HepG2 (cell line): Measurements from ENCODE around the gene PRDX2. TPM values are rescaled to one million over a fixed set of nuclear protein-coding genes. Genes with fewer than 3 reads are reported as not detected.

Experiments
- CREM ChIP-seq, 2 experiments: sonication (generic) in 1 of 2; formaldehyde crosslinking in 1 of 2; IDR thresholded peaks; 2 replicates each; pipeline versions ENCODE4 v1.4.0 to v1.6.1; 2016 to 2020; ENCODE audit warnings: antibody characterized with exemption in 1 of 2, mild to moderate bottlenecking in 1 of 2, missing genetic modification reagents in 1 of 2
- DPF2 ChIP-seq: sonication (generic); formaldehyde crosslinking; IDR thresholded peaks from 2 replicates; pipeline ENCODE4 v1.4.0; 2020; ENCODE audit warnings: mild to moderate bottlenecking, low read depth, missing genetic modification reagents, borderline replicate concordance
- HDAC2 ChIP-seq: sonication (generic); formaldehyde crosslinking; IDR thresholded peaks from 2 replicates; pipeline ENCODE4 v1.4.0; 2020; ENCODE audit warnings: missing genetic modification reagents
- HES4 ChIP-seq: sonication (generic); formaldehyde crosslinking; IDR thresholded peaks from 2 replicates; pipeline ENCODE4 v1.9.0; 2021; ENCODE audit warnings: mild to moderate bottlenecking, missing genetic modification reagents, borderline replicate concordance
- JUND ChIP-seq: sonication (generic); formaldehyde crosslinking; IDR thresholded peaks from 2 replicates; pipeline ENCODE4 v1.8.0; 2022; ENCODE audit warnings: mild to moderate bottlenecking, missing genetic modification reagents
- KAT2B ChIP-seq: fragments of 150-350 bp; IDR thresholded peaks from 2 replicates; pipeline ENCODE4 v1.6.1; 2014; ENCODE audit warnings: low read depth, low read length, borderline replicate concordance
- MEIS2 ChIP-seq: sonication (generic); formaldehyde crosslinking; IDR thresholded peaks from 2 replicates; pipeline ENCODE4 v1.9.0; 2021; ENCODE audit warnings: mild to moderate bottlenecking, missing genetic modification reagents
- REPIN1 ChIP-seq: sonication (generic); formaldehyde crosslinking; IDR thresholded peaks from 2 replicates; pipeline ENCODE4 v1.8.0; 2022; ENCODE audit warnings: missing genetic modification reagents, low read depth, mild to moderate bottlenecking, borderline replicate concordance
- RFX3 ChIP-seq: IDR thresholded peaks from 2 replicates; pipeline ENCODE4 v1.6.1; 2016; ENCODE audit warnings: missing biosample characterization, missing genetic modification reagents
- TCF7 ChIP-seq: sonication (generic); IDR thresholded peaks from 2 replicates; pipeline ENCODE4 v1.6.1; 2016; ENCODE audit warnings: antibody characterized with exemption, low read depth
- TEAD3 ChIP-seq: optimal IDR thresholded peaks from 2 replicates; pipeline ENCODE3; 2016; ENCODE audit warnings: borderline replicate concordance
- TGIF2 ChIP-seq: IDR thresholded peaks from 2 replicates; pipeline ENCODE4 v1.6.1; 2016; ENCODE audit warnings: control low read depth, missing compliant biosample characterization
- ZBTB8A ChIP-seq: sonication (generic); formaldehyde crosslinking; IDR thresholded peaks from 2 replicates; pipeline ENCODE4 v1.4.0; 2020; ENCODE audit warnings: mild to moderate bottlenecking, low read depth, missing genetic modification reagents, borderline replicate concordance
- ZKSCAN5 ChIP-seq: sonication (generic); formaldehyde crosslinking; IDR thresholded peaks from 2 replicates; pipeline ENCODE4 v1.5.1; 2020; ENCODE audit warnings: mild to moderate bottlenecking, missing genetic modification reagents
- ZKSCAN8 ChIP-seq: IDR thresholded peaks from 2 replicates; pipeline ENCODE4 v1.6.1; 2016; ENCODE audit warnings: borderline replicate concordance, missing genetic modification reagents, missing compliant biosample characterization
- ZNF101 ChIP-seq: sonication (generic); formaldehyde crosslinking; IDR thresholded peaks from 2 replicates; pipeline ENCODE4 v1.4.0; 2020; ENCODE audit warnings: mild to moderate bottlenecking, low read depth, missing genetic modification reagents, borderline replicate concordance
- ZNF451 ChIP-seq: sonication (generic); formaldehyde crosslinking; IDR thresholded peaks from 2 replicates; pipeline ENCODE4 v1.5.0; 2020; ENCODE audit warnings: mild to moderate bottlenecking, missing genetic modification reagents
- ZNF484 ChIP-seq: sonication (generic); formaldehyde crosslinking; IDR thresholded peaks from 2 replicates; pipeline ENCODE4 v1.5.1; 2020; ENCODE audit warnings: mild to moderate bottlenecking, low read depth, missing genetic modification reagents, borderline replicate concordance
- ZNF556 ChIP-seq: sonication (generic); formaldehyde crosslinking; IDR thresholded peaks from 2 replicates; pipeline ENCODE4 v1.4.0; 2020; ENCODE audit warnings: mild to moderate bottlenecking, missing genetic modification reagents, borderline replicate concordance
- ZNF567 ChIP-seq: sonication (generic); formaldehyde crosslinking; IDR thresholded peaks from 2 replicates; pipeline ENCODE4 v1.8.1; 2023; ENCODE audit warnings: mild to moderate bottlenecking, missing genetic modification reagents, borderline replicate concordance
- ZNF616 ChIP-seq: sonication (generic); formaldehyde crosslinking; IDR thresholded peaks from 2 replicates; pipeline ENCODE4 v1.5.0; 2020; ENCODE audit warnings: low read depth, mild to moderate bottlenecking, missing genetic modification reagents
- ZNF747 ChIP-seq: sonication (generic); formaldehyde crosslinking; IDR thresholded peaks from 2 replicates; pipeline ENCODE4 v1.8.1; 2023; ENCODE audit warnings: missing genetic modification reagents, mild to moderate bottlenecking, borderline replicate concordance
- ZNF850 ChIP-seq: sonication (generic); formaldehyde crosslinking; conservative IDR thresholded peaks from 2 replicates; pipeline ENCODE4 v1.9.0; 2021; ENCODE audit warnings: mild to moderate bottlenecking, missing genetic modification reagents
- polyA plus RNA-seq, 8 experiments: library from polyadenylated mRNA; depleted of rRNA in 3 of 8; stranded (reverse) in 7 of 8; unstranded in 1 of 8; fragments of >200 nt; fragmentation: Illumina TruSeq in 4 of 8; extraction: Trizol in 4 of 8; gene quantifications; 2 replicates each; pipeline versions ENCODE4 v1.2.1 to v1.2.3, GENCODE V29; 2011 to 2016; ENCODE audit warnings: low read depth in 4 of 8, missing spikeins in 1 of 8, mixed read lengths in 1 of 8; ENCODE audit not compliant: insufficient read depth in 1 of 8
- total RNA-seq, 5 experiments: library from RNA; depleted of rRNA; stranded (reverse); fragments of >200 nt; fragmentation: Illumina TruSeq; extraction: Trizol; gene quantifications; 2 replicates each; pipeline ENCODE4 v1.2.3, GENCODE V29; 2016; ENCODE audit warnings: low read depth in 1 of 5
- TF ChIP-seq, protein P1 (sequence below): sonication (generic); formaldehyde crosslinking; IDR thresholded peaks from 2 replicates; pipeline ENCODE4 v1.4.0; 2020; ENCODE audit warnings: missing genetic modification reagents, low read depth, mild to moderate bottlenecking, borderline replicate concordance
- TF ChIP-seq, protein P2 (sequence below): sonication (generic); formaldehyde crosslinking; IDR thresholded peaks from 2 replicates; pipeline ENCODE4 v1.4.0; 2020; ENCODE audit warnings: mild to moderate bottlenecking, missing genetic modification reagents
- TF ChIP-seq, protein P3 (sequence below): sonication (generic); formaldehyde crosslinking; IDR thresholded peaks from 2 replicates; pipeline ENCODE4 v1.5.0; 2020; ENCODE audit warnings: mild to moderate bottlenecking, missing genetic modification reagents, moderate library complexity

The PRDX2 gene
- total and polyA plus RNA-seq, 2 of the 13 experiments (the other 11 are each of a cell fraction or from before 2014, with no cell fraction given): 218 to 381 TPM

DNA sequence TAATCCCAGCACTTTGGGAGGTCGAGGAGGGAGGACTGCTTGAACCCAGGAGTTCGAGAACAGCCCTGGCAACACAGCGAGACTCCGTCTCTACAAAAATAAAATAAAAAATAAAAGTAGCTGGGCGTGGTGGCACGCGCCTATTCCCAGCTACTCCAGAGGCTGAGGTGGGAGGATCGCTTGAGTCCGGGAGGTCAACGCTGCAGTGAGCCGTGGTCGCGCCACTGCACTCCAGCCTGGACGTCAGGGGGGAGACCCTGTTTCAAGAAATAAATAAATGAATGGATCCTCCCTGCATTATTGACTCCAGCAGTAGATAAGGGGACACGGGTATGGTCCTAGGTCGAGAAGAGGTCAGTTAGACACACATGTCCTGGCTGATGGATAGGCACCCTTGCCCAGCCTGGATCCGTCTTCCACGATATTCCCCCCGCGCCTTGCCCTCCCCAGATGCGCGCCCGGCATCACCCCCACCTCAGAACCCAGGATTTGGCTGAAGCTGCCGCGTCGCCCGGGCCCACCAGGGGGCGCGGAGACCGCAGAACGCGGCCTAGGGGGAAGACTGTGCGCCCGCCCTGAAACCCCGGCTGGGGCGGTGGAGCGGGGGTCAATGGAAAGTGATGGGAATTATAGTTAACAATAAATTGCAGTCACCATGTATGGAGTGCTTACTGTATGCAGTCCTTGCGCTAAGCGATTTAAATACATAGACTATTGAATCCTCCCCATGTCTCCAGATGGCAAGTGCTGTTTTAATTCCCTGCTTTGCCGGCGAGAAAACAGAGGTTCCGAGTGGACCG, 24.2 kb downstream of the PRDX2 start (continued):
- TF ChIP-seq ZNF567: no peak
- no peak; the same call in 1 of the 2 replicates for TF ChIP-seq ZNF556
- TF ChIP-seq, protein P1, sequence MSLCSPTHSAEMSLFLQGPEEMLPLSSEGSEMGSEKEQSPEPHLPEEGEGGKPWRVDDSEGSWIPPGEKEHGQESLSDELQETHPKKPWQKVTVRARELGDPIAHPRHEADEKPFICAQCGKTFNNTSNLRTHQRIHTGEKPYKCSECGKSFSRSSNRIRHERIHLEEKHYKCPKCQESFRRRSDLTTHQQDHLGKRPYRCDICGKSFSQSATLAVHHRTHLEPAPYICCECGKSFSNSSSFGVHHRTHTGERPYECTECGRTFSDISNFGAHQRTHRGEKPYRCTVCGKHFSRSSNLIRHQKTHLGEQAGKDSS (CRISPR knock-in tag): no peak
- no peak for TF ChIP-seq DPF2 (CRISPR knock-in tag)
- no peak for TF ChIP-seq JUND (CRISPR knock-in tag)
- no peak for TF ChIP-seq ZNF616 (CRISPR knock-in tag)
- TF ChIP-seq ZNF101 (CRISPR knock-in tag): no peak
- no peak for TF ChIP-seq MEIS2 (CRISPR knock-in tag)
- TF ChIP-seq CREM (IDR thresholded peaks at IDR 0.05): no peak
- TF ChIP-seq CREM (CRISPR knock-in tag; IDR thresholded peaks at IDR 0.05): no peak
- no peak for TF ChIP-seq KAT2B
- TF ChIP-seq TCF7: no peak
- TF ChIP-seq HES4 (CRISPR knock-in tag): 0 out of 2 replicates have a peak, but pooled peaks have one; percentile 40
- TF ChIP-seq ZNF850 (CRISPR knock-in tag): no peak
- no peak for TF ChIP-seq ZNF451 (CRISPR knock-in tag)
- peak; percentile 50; the same call in 1 of the 2 replicates for TF ChIP-seq HDAC2
- TF ChIP-seq, protein P2, sequence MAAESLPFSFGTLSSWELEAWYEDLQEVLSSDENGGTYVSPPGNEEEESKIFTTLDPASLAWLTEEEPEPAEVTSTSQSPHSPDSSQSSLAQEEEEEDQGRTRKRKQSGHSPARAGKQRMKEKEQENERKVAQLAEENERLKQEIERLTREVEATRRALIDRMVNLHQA (CRISPR knock-in tag): no peak
- TF ChIP-seq TGIF2 (CRISPR knock-in tag): peak; percentile 43; the same call in 1 of the 2 replicates
- no peak for TF ChIP-seq ZKSCAN5 (CRISPR knock-in tag)
- peak; percentile 99 for TF ChIP-seq ZKSCAN8
- no peak for TF ChIP-seq REPIN1 (CRISPR knock-in tag)
- TF ChIP-seq ZNF484 (CRISPR knock-in tag): no peak
- no peak for TF ChIP-seq ZBTB8A (CRISPR knock-in tag)
- TF ChIP-seq ZNF747: no peak
- no peak for TF ChIP-seq TEAD3 (CRISPR knock-in tag)
- TF ChIP-seq, protein P3, sequence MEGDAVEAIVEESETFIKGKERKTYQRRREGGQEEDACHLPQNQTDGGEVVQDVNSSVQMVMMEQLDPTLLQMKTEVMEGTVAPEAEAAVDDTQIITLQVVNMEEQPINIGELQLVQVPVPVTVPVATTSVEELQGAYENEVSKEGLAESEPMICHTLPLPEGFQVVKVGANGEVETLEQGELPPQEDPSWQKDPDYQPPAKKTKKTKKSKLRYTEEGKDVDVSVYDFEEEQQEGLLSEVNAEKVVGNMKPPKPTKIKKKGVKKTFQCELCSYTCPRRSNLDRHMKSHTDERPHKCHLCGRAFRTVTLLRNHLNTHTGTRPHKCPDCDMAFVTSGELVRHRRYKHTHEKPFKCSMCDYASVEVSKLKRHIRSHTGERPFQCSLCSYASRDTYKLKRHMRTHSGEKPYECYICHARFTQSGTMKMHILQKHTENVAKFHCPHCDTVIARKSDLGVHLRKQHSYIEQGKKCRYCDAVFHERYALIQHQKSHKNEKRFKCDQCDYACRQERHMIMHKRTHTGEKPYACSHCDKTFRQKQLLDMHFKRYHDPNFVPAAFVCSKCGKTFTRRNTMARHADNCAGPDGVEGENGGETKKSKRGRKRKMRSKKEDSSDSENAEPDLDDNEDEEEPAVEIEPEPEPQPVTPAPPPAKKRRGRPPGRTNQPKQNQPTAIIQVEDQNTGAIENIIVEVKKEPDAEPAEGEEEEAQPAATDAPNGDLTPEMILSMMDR: peak; percentile 92
- TF ChIP-seq RFX3 (CRISPR knock-in tag): no peak
